GM18526 (cell line): Measurements from ENCODE around the gene ROBO4.

ENCODE experiments used
- POLR2A ChIP-seq: IDR thresholded peaks from 3 replicates; pipeline ENCODE4 v1.6.1; 2011; ENCODE audit not compliant: insufficient read length; ENCODE audit errors: extremely low read depth

ROBO4 gene

DNA sequence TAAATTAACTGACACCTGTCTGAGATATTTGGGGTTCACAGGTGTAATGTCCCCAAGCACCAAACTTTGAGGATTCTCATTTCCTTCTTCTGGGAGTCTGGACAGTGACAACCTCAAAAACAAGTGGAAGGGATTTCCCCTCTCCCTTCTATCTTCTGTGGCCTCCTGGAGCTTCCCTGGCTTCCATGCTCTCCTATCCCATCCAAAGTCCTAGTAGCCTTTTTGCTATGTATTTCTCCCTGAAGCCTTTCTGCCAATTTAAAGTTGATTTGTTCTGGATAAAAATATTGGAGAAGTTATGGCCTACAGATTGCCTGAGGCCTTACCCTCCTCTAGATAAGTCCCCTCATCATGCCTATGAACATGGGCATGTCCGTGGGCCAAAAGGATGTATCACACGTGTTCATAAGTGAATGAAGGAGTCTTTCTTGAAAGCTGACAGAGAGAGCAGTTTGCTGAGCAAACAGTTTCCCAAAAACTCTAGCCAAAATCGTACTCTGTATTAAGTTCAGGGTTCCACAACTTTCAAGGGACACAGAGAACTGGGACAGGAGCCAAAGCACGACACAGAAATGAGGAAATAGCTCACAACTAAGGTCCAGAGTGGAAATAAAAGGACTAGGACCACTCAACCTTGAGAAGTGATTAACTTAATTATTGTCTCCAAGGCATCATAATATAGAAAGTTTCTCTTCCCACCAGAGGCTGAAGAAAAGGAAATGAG is 31.4 kb upstream of the ROBO4 start:
- TF ChIP-seq POLR2A: no peak

DNA sequence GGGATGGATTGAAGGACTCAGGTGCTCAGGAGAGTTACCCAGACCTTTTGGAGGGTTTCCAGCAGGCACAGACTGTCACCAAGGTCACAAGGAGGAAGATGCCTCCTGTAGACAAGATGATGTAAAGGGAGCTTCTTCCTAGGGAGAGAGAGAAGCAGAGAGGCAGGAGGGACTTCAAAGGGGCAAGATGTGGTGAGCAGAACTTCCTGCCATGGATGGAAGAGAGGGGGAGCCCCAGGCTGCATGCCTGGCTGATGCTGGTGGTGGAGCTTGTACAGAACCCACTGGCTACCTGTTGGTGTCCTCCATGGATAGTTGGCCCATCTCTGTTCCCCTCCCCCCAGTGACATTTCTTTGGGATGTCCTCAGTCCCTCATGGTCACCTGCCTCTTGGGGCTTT is 25.6 kb upstream of the ROBO4 start:
- no peak for TF ChIP-seq POLR2A

DNA sequence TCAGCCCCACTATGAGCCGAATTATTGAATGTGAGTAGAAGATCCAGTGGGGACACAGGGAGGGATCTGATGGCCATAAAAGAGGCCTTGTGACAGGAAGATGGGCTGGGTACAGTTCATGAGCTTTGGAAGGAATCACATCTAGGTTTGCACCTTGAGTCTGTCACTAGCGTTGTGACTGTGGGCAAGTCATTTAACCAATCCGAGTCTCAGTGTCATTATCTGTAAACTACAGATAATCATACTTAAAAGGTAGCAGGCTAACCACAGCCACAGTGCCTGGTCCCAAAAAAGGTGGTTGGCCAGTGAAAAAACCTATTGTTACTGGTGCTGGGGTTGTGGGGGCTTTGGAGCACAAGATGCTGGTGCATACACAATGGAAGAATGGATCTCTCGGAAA is 25.2 kb upstream of the ROBO4 start:
- TF ChIP-seq POLR2A: no peak

DNA sequence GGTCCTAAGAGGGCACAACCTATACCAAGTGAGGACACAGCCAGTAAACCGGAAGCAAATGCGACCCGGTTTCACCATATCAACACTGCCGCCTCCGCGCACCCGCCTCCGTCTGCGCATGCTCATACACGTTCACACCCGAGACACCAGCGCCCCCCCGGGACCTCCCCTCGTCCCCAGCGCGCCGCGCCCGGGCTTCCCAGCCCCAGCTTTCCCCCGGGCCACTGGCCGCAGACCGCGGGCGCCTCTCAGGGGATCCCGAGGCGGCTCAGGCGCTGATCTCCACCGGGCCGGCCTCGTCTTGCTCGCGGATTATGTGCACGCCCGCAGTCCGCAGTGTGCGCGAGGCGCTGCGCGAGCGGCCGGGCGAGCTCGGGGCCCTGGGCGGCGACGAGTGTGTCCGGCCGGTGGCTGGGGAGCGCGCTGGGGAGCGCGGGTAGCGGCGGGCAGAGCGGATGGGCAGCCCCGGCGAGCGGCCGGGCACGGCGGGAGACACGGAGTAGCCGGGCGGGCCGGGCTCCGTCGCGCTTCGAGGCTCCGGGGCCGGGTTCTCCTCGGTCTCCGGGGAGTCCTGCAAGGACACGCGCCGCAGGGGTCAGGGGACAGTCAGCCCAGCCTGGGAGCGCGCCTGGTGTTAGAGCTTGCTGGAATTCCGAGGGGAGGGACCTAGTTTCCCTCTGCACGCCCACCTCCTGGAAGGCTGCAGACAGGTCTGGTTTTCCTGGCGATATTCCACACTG is 23.4 kb upstream of the ROBO4 start:
- TF ChIP-seq POLR2A: no peak

GRCh38 chr11:124920356-124920755 is 22.7 kb upstream of the ROBO4 start:
- TF ChIP-seq POLR2A: no peak

GRCh38 chr11:124919898-124920297 is 22.2 kb upstream of the ROBO4 start:
- no peak for TF ChIP-seq POLR2A

- no peak for TF ChIP-seq POLR2A
Observed at GRCh38 chr11:124918950-124919349, 21.3 kb upstream of the ROBO4 start, which contains the start of gene HEPN1. Gene HEPN1 (plus strand): TSS chr11:124919250.

- no peak for TF ChIP-seq POLR2A
Observed at GRCh38 chr11:124917115-124917637, 19.5 kb upstream of the ROBO4 start.

DNA sequence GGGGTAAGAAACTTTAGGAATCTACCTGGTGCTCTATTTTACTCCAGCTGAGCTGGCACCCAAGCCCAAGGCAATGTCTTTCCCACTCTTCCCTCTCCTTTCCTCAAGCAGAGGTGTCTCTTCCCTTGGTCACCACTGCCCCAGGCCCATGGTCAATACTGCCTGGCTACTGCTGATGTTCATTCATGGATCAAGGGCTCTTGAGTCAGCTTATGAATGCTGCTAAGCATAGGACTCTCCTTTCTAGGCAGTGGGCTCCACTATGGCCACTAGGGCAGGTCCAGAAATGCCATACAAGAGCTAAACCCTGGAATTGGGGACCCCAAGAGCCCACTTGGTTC is 18.7 kb upstream of the ROBO4 start:
- no peak for TF ChIP-seq POLR2A

DNA sequence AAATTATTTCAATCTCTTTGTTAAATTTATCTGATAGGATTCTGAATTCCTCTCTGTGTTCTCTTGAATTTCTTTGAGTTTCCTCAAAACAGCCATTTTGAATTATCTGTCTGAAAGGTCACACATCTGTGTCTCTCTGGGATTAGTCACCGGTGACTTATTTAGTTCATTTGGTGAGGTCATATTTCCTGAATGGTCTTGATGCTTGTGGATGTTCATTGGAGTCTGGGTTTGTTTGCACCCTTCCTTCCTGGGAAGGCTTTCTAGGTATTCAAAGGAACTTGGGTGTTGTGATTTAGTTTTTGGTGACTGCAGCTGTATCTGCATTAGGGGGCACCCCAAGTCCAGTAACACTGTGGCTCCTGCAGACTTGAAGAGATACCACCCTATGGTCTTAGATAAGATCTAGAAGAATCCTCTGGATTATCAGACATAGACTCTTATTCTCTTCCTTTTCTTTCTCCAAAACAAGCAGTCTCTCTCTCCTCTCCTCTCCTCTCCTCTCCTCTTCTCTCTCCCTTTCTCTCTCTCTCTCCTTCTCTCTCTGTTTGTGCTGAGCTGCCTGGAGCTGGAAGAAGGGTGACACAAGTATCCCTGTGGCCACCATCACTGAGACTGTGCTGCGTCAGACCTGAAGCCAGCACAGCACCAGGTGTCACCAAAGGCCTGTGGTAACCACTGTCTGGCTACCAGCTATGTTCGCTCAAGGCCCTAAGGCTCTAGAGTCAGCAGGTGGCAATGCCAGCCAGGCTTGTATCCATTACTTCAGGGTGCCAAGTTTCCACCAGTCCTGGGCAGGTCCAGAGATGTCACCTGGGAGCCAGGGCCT is 18.1 kb upstream of the ROBO4 start:
- TF ChIP-seq POLR2A: no peak

- no peak for TF ChIP-seq POLR2A
Observed at GRCh38 chr11:124902616-124903015, 5.0 kb upstream of the ROBO4 start.

- no peak for TF ChIP-seq POLR2A
Observed at GRCh38 chr11:124900464-124900863, 2.8 kb upstream of the ROBO4 start.

DNA sequence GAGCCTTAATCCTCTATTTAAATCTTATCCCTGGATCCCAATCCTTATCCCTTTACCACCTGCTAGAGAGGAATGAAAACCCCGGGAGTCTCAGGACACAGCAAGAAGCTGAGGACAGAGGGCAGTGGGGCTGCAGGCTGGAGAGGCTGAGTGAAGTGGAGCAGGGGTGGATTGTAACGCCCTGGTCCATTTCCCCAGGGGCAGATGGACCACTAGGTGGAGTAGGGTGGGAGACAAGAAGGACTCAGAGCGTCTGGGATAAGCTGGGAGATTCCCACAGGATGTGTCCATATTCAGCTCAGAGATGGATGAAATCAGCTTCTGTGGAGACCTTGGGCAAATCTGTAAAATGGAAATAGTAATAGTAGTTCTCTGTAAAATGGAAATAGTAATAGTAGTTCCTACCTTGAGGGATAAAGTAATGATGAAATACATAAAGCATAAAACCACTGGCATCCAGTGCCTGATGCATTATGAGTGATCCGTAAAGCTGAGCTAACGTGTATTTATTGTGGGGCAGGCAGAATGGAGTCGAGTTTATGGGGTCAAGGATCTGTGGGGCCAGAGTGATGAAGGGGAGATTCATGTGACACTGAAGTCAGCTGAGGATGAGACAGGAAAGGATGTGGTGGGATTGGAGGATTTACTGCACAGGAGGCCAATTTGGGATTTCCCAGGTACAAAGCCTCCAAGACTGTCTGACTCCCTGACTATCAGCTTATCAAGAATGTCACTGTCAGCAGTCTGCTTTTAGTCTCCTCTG is 1.9 kb upstream of the ROBO4 start:
- no peak for TF ChIP-seq POLR2A

DNA sequence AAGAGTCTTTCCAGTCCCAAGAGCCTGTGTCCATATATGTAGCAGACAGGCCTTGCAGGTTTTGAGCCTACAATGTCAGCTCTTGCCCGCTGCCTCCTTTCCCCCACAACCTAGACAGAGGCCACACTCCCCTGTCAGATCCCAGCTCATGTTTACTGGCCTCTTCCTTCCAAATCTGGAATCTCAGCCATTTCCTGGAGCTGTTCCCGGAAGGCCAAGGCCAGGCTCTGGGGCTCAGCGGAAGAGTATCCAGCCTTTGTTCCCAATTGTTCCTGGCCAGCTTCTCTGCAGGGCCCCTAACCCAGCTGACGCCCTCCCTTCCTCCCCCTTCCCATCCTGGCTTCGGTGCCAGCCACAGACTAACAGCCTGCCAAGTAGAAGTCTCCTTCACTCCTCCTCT is 1.0 kb upstream of the ROBO4 start:
- no peak for TF ChIP-seq POLR2A

DNA sequence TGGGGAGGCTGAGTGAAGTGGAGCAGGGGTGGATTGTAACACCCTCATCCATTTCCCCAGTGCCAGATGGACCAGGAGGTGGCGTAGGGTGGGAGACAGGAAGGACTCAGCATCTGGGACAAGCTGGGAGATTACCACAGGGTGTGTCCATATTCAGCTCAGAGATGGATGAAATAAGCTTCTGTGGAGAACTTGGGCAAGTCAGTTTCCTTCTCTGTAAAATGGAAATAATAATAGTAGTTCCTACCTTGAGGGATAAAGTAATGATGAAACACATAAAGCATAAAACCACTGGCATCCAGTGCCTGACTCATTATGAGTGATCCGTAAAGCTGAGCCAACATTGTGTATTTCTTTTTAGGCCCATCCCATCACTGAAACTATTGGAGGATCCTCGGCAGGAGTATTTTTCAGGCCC is 607 bp upstream of the ROBO4 start:
- no peak for TF ChIP-seq POLR2A
